ENCODE measurements around the gene PNPLA6.

- TF ChIP-seq, protein P1, sequence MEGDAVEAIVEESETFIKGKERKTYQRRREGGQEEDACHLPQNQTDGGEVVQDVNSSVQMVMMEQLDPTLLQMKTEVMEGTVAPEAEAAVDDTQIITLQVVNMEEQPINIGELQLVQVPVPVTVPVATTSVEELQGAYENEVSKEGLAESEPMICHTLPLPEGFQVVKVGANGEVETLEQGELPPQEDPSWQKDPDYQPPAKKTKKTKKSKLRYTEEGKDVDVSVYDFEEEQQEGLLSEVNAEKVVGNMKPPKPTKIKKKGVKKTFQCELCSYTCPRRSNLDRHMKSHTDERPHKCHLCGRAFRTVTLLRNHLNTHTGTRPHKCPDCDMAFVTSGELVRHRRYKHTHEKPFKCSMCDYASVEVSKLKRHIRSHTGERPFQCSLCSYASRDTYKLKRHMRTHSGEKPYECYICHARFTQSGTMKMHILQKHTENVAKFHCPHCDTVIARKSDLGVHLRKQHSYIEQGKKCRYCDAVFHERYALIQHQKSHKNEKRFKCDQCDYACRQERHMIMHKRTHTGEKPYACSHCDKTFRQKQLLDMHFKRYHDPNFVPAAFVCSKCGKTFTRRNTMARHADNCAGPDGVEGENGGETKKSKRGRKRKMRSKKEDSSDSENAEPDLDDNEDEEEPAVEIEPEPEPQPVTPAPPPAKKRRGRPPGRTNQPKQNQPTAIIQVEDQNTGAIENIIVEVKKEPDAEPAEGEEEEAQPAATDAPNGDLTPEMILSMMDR (IDR thresholded peaks at IDR 0.05; ENCODE audit: low read depth, low read length), result no peak
- no peak for TF ChIP-seq EZH2phosphoT487 (IDR thresholded peaks at IDR 0.05; ENCODE audit: low read depth)
Measured at GRCh38 chr19:7596211-7596937, 60.9 kb downstream of the PNPLA6 start.
